Neutrophil (primary cell): ENCODE data around the gene PRKN.

ENCODE experiments used
- H3K27ac ChIP-seq: fragments of 200-600 bp; sonication (generic); 2 replicates; pipeline ENCODE4 v1.5.1; 2016; ENCODE audit warnings: mild to moderate bottlenecking, moderate library complexity
- H3K27me3 ChIP-seq: fragments of 200-600 bp; sonication (generic); 2 replicates; pipeline ENCODE4 v1.6.0; 2016; ENCODE audit warnings: mild to moderate bottlenecking
- H3K36me3 ChIP-seq: fragments of 200-600 bp; sonication (generic); 2 replicates; pipeline ENCODE4 v1.5.1; 2017
- H3K4me1 ChIP-seq, 2 experiments: fragments of 200-600 bp in 1 of 2; sonication (generic) in 1 of 2; 1 replicate in 1 of 2; 2 replicates in 1 of 2; pipeline versions ENCODE4 v1.5.1 to v1.6.1; 2013 to 2016; ENCODE audit warnings: low read depth in 1 of 2, low read length in 1 of 2, mild to moderate bottlenecking in 1 of 2, moderate library complexity in 1 of 2; ENCODE audit not compliant: control insufficient read depth in 1 of 2, insufficient read depth in 1 of 2
- H3K4me3 ChIP-seq, 2 experiments: fragments of 200-600 bp in 1 of 2; sonication (generic) in 1 of 2; 1 replicate in 1 of 2; 2 replicates in 1 of 2; pipeline ENCODE4 v1.5.1; 2013 to 2016; ENCODE audit warnings: low read depth in 1 of 2, low read length in 1 of 2, mild to moderate bottlenecking in 1 of 2, moderate library complexity in 1 of 2
- H3K9me3 ChIP-seq: fragments of 200-600 bp; sonication (generic); 2 replicates; pipeline ENCODE4 v1.5.1; 2016
- TF ChIP-seq, protein P1 (sequence below): fragments of 200-600 bp; sonication (generic); IDR thresholded peaks from 2 replicates; pipeline ENCODE4 v1.5.1; 2016; ENCODE audit warnings: antibody characterized with exemption

PRKN gene

GRCh38 chr6:161401587-161402309, 1325.8 kb downstream of the PRKN start:
- H3K9me3 ChIP-seq, result no peaks in the 10 kb centered on the region
- H3K4me3 ChIP-seq, result no peak overlapping the region
- no peak overlapping the region for H3K27ac ChIP-seq
- no peaks in the 10 kb centered on the region for H3K27me3 ChIP-seq
- H3K36me3 ChIP-seq, result no peaks in the 10 kb centered on the region
- TF ChIP-seq, protein P1, sequence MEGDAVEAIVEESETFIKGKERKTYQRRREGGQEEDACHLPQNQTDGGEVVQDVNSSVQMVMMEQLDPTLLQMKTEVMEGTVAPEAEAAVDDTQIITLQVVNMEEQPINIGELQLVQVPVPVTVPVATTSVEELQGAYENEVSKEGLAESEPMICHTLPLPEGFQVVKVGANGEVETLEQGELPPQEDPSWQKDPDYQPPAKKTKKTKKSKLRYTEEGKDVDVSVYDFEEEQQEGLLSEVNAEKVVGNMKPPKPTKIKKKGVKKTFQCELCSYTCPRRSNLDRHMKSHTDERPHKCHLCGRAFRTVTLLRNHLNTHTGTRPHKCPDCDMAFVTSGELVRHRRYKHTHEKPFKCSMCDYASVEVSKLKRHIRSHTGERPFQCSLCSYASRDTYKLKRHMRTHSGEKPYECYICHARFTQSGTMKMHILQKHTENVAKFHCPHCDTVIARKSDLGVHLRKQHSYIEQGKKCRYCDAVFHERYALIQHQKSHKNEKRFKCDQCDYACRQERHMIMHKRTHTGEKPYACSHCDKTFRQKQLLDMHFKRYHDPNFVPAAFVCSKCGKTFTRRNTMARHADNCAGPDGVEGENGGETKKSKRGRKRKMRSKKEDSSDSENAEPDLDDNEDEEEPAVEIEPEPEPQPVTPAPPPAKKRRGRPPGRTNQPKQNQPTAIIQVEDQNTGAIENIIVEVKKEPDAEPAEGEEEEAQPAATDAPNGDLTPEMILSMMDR, result no peak
- no peaks in the 10 kb centered on the region for H3K4me1 ChIP-seq

DNA sequence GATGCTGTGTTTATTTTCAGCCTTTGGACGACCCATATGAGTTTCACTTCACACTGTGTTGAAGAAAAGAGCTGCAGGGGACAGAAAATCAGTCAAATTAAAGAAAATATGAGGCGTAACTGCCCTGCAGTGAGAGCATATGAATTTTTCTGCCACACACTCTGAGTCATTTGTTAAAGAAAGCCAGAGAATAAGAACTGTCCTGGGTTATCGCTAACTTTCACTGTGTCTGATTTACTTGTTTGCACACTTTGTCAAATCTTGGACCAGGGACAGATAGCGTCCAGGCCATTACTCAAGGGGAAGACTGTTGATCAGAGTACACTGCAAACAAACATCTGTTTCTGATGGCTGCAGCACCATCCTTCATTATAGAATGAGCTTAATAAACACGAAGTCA, 1326.9 kb downstream of the PRKN start:
- Histone ChIP-seq H3K4me3 (no peak overlapping the region), H3K4me1 (no peaks in the 10 kb centered on the region), H3K9me3 (no peaks in the 10 kb centered on the region), H3K36me3 (no peaks in the 10 kb centered on the region), H3K27me3 (no peaks in the 10 kb centered on the region), H3K27ac (no peak overlapping the region)
- TF ChIP-seq, protein P1, result no peak

DNA sequence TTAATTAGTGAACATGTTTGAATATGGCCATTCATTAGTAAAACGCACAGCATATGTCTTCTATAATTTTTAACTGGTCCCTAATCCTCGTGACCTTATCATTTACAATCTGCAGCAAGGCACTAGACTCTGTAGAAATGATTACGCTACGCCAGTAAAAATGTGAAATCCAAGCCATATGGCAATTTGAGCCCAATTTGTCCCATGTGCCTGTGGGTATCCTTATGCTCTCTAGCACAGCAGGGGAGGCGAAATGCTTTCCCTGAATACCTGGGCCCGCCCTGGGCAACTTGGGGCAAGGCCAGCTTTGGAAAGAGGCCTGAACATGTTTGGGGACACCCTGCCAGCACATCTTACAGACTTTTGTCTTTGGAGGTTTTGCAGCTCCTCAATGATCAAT, 1331.0 kb downstream of the PRKN start:
- TF ChIP-seq, protein P1, result no peak
- no peaks in the 10 kb centered on the region for H3K36me3 ChIP-seq
- H3K9me3 ChIP-seq, result no peaks in the 10 kb centered on the region
- no peak overlapping the region for H3K4me3 ChIP-seq
- no peak overlapping the region for H3K27ac ChIP-seq
- H3K27me3 ChIP-seq, result no peaks in the 10 kb centered on the region
- H3K4me1 ChIP-seq, result no peaks in the 10 kb centered on the region

GRCh38 chr6:161395716-161396231, 1331.8 kb downstream of the PRKN start:
- Histone ChIP-seq H3K4me3 (no peak overlapping the region), H3K36me3 (no peaks in the 10 kb centered on the region), H3K4me1 (no peaks in the 10 kb centered on the region), H3K9me3 (no peaks in the 10 kb centered on the region), H3K27ac (no peak overlapping the region), H3K27me3 (no peaks in the 10 kb centered on the region)
- TF ChIP-seq, protein P1, result no peak

DNA sequence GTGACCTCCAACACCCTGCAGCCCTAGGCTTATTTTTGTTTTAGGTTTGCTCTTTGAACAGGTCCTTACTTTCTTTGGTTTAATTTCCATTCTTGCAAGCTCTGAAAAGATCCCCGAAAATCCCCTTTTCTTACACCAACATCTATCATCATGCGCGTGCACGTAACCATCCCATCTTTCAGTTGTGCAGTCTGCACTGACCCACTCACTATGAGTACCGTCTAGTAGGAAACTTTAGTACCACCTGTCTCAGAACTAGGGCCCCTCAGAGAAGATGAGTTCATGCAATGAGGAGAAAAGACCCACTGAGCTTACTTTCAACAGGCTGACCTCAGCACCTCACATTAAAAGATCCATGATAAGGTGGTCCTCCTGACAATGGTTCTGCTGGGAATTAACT, 1333.1 kb downstream of the PRKN start:
- Histone ChIP-seq H3K4me3 (no peak overlapping the region), H3K27ac (no peak overlapping the region), H3K27me3 (no peaks in the 10 kb centered on the region), H3K9me3 (no peaks in the 10 kb centered on the region), H3K36me3 (no peaks in the 10 kb centered on the region), H3K4me1 (no peaks in the 10 kb centered on the region)
- TF ChIP-seq, protein P1, result no peak
